Measurements from ENCODE around the gene ANO2. TPM values are rescaled to one million over a fixed set of nuclear protein-coding genes. Genes with fewer than 3 reads are reported as not detected.
"Not testable (repeated sequence)": the region's sequence is repeated elsewhere in the genome, so short reads cannot be mapped to it uniquely, and the experiment has no call there.

The ANO2 gene
- total and polyA plus RNA-seq, 2 experiments from 2014 or later, result 2.3 to 4.6 TPM

DNA sequence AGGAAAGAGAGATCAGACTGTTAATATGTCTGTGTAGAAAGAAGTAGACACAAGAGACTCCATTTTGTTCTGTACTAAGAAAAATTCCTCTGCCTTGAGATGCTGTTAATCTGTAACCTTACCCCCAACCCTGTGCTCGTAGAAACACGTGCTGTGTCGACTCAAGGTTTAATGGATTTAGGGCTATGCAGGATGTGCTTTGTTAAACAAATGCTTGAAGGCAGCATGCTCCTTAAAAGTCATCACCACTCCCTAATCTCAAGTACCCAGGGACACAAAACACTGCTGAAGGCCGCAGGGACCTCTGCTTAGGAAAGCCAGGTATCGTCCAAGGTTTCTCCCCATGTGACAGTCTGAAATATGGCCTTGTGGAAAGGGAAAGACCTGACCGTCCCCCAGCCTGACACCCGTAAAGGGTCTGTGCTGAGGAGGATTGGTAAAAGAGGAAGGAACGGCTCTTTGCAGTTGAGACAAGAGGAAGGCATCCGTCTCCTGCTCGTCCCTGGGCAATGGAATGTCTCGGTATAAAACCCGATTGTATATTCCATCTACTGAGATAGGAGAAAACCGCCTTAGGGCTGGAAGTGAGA, 407.9 kb downstream of the ANO2 start:
- H3K9me2 ChIP-seq (ENCODE audit: insufficient read depth), result peaks cover 30% of the 10 kb centered on the region
- H4K20me1 ChIP-seq (replicated peaks; ENCODE audit: insufficient read depth); H3K36me3 ChIP-seq (ENCODE audit: insufficient read depth); H3K36me3 Mint-ChIP-seq (ENCODE audit: low read depth); H3K4me1 ChIP-seq (ENCODE audit: insufficient read depth); H3K27ac ChIP-seq (ENCODE audit: low read depth); H3K9me3 Mint-ChIP-seq; H3K4me3 ChIP-seq; H3K79me2 ChIP-seq (replicated peaks; ENCODE audit: insufficient read depth); H3K4me3 Mint-ChIP-seq; H3K27me3 ChIP-seq (ENCODE audit: insufficient read depth); H3F3A ChIP-seq (replicated peaks; ENCODE audit: low read depth); ATAC-seq: not testable (repeated sequence)
- peaks cover 18% of the 10 kb centered on the region for H3K27me3 Mint-ChIP-seq (ENCODE audit: insufficient read depth, low read depth, poor library complexity)
- H3K4me2 ChIP-seq, result peak overlapping the region; percentile 46
- peaks cover 15% of the 10 kb centered on the region for H3K4me1 Mint-ChIP-seq
- DNase-seq (ENCODE audit: low spot score), result peak; percentile 40
- peak overlapping the region; percentile 28; the same call in 1 of the 2 replicates for H3K27ac Mint-ChIP-seq
- peak overlapping the region; percentile 81; the same call in 1 of the 2 replicates for H2AFZ ChIP-seq

DNA sequence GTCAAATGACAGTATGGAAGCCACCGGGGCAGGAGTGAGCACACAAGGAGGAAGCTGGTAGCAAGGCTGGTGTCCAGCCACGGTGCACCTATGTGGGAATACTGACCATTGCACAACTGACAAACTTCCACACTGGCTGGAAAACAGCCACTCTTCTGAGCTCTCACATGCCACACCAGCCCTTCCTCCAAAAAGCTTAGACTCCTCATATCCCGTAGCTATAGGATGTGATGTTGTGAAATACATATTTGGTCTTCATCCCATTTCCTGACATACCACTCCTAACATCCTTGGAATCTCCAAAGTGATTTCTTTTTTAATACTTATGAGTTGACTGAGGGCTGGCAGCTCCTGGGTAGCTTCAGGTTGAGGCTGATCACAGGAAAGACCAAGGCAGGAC, 409.5 kb downstream of the ANO2 start:
- H3K36me3 Mint-ChIP-seq (ENCODE audit: low read depth), result no peaks in the 10 kb centered on the region
- Histone ChIP-seq H3K79me2 (replicated peaks; ENCODE audit: insufficient read depth) (no peaks in the 10 kb centered on the region), H2AFZ (no peak overlapping the region), H3K27me3 (ENCODE audit: insufficient read depth) (no peaks in the 10 kb centered on the region), H3K4me2 (no peak overlapping the region), H3K27ac (ENCODE audit: low read depth) (no peak overlapping the region), H3K4me1 (ENCODE audit: insufficient read depth) (peaks cover 8% of the 10 kb centered on the region; the same call in 1 of the 2 replicates), H3K9me2 (ENCODE audit: insufficient read depth) (peaks cover 26% of the 10 kb centered on the region), H3K36me3 (ENCODE audit: insufficient read depth) (no peaks in the 10 kb centered on the region; the same call in 1 of the 2 replicates), H3F3A (replicated peaks; ENCODE audit: low read depth) (no peaks in the 10 kb centered on the region), H4K20me1 (replicated peaks; ENCODE audit: insufficient read depth) (no peaks in the 10 kb centered on the region), H3K4me3 (no peak overlapping the region)
- ATAC-seq, result no peak
- H3K4me1 Mint-ChIP-seq, result peaks cover 15% of the 10 kb centered on the region
- H3K27me3 Mint-ChIP-seq (ENCODE audit: insufficient read depth, low read depth, poor library complexity), result peaks cover 18% of the 10 kb centered on the region
- no peak overlapping the region for H3K4me3 Mint-ChIP-seq
- H3K9me3 Mint-ChIP-seq, result peaks cover 2% of the 10 kb centered on the region; the same call in 2 of the 3 replicates
- no peak overlapping the region for H3K27ac Mint-ChIP-seq
- no peak for DNase-seq (ENCODE audit: low spot score)
- TF ChIP-seq, protein P1, sequence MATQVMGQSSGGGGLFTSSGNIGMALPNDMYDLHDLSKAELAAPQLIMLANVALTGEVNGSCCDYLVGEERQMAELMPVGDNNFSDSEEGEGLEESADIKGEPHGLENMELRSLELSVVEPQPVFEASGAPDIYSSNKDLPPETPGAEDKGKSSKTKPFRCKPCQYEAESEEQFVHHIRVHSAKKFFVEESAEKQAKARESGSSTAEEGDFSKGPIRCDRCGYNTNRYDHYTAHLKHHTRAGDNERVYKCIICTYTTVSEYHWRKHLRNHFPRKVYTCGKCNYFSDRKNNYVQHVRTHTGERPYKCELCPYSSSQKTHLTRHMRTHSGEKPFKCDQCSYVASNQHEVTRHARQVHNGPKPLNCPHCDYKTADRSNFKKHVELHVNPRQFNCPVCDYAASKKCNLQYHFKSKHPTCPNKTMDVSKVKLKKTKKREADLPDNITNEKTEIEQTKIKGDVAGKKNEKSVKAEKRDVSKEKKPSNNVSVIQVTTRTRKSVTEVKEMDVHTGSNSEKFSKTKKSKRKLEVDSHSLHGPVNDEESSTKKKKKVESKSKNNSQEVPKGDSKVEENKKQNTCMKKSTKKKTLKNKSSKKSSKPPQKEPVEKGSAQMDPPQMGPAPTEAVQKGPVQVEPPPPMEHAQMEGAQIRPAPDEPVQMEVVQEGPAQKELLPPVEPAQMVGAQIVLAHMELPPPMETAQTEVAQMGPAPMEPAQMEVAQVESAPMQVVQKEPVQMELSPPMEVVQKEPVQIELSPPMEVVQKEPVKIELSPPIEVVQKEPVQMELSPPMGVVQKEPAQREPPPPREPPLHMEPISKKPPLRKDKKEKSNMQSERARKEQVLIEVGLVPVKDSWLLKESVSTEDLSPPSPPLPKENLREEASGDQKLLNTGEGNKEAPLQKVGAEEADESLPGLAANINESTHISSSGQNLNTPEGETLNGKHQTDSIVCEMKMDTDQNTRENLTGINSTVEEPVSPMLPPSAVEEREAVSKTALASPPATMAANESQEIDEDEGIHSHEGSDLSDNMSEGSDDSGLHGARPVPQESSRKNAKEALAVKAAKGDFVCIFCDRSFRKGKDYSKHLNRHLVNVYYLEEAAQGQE (IDR thresholded peaks at IDR 0.05; ENCODE audit: unreplicated experiment), result no peak
- no peak for TF ChIP-seq CREB1 (CRISPR knock-in tag; IDR thresholded peaks at IDR 0.05; ENCODE audit: low read depth)
- no peak for TF ChIP-seq JUNB (IDR thresholded peaks at IDR 0.05; ENCODE audit: unreplicated experiment)
- no peak for TF ChIP-seq STAT1 (IDR thresholded peaks at IDR 0.05; ENCODE audit: unreplicated experiment)
- no peak for TF ChIP-seq POLR2AphosphoS5 (IDR thresholded peaks at IDR 0.05; ENCODE audit: low read depth)
- TF ChIP-seq, protein P2, sequence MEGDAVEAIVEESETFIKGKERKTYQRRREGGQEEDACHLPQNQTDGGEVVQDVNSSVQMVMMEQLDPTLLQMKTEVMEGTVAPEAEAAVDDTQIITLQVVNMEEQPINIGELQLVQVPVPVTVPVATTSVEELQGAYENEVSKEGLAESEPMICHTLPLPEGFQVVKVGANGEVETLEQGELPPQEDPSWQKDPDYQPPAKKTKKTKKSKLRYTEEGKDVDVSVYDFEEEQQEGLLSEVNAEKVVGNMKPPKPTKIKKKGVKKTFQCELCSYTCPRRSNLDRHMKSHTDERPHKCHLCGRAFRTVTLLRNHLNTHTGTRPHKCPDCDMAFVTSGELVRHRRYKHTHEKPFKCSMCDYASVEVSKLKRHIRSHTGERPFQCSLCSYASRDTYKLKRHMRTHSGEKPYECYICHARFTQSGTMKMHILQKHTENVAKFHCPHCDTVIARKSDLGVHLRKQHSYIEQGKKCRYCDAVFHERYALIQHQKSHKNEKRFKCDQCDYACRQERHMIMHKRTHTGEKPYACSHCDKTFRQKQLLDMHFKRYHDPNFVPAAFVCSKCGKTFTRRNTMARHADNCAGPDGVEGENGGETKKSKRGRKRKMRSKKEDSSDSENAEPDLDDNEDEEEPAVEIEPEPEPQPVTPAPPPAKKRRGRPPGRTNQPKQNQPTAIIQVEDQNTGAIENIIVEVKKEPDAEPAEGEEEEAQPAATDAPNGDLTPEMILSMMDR (conservative IDR thresholded peaks at IDR 0.05; ENCODE audit: low read depth in 2 of 2), result no peak
- no peak for TF ChIP-seq ZNF462 (CRISPR knock-in tag; IDR thresholded peaks at IDR 0.05)
- no peak for TF ChIP-seq EZH2 (IDR thresholded peaks at IDR 0.05; ENCODE audit: low read depth, unreplicated experiment)
- TF ChIP-seq, protein P3, sequence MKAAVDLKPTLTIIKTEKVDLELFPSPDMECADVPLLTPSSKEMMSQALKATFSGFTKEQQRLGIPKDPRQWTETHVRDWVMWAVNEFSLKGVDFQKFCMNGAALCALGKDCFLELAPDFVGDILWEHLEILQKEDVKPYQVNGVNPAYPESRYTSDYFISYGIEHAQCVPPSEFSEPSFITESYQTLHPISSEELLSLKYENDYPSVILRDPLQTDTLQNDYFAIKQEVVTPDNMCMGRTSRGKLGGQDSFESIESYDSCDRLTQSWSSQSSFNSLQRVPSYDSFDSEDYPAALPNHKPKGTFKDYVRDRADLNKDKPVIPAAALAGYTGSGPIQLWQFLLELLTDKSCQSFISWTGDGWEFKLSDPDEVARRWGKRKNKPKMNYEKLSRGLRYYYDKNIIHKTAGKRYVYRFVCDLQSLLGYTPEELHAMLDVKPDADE (IDR thresholded peaks at IDR 0.05), result no peak

All from GM23338 (cell line).